HepG2 (cell line): ENCODE measurements around the gene COG5.

Experiments used
- CTCF ChIP-seq: sonication (generic); formaldehyde crosslinking; IDR thresholded peaks from 2 replicates; pipeline ENCODE4 v1.5.0; 2020; ENCODE audit warnings: mild to moderate bottlenecking, missing genetic modification reagents, moderate library complexity
- GPBP1L1 ChIP-seq: sonication (generic); formaldehyde crosslinking; IDR thresholded peaks from 2 replicates; pipeline ENCODE4 v1.5.0; 2020; ENCODE audit warnings: mild to moderate bottlenecking, missing genetic modification reagents
- KDM4B ChIP-seq: sonication (generic); formaldehyde crosslinking; IDR thresholded peaks from 2 replicates; pipeline ENCODE4 v1.4.0; 2020; ENCODE audit warnings: missing genetic modification reagents
- MYNN ChIP-seq: sonication (generic); formaldehyde crosslinking; IDR thresholded peaks from 2 replicates; pipeline ENCODE4 v1.4.0; 2020; ENCODE audit warnings: mild to moderate bottlenecking, low read depth, missing genetic modification reagents
- USF2 ChIP-seq, 2 experiments: sonication (generic) in 1 of 2; formaldehyde crosslinking in 1 of 2; IDR thresholded peaks; 2 replicates each; pipeline versions ENCODE4 v1.5.1 to v1.6.1; 2011 to 2020; ENCODE audit warnings: borderline replicate concordance in 1 of 2, low read depth in 1 of 2, low read length in 1 of 2, mild to moderate bottlenecking in 1 of 2, missing genetic modification reagents in 1 of 2, moderate library complexity in 1 of 2

- no peak for TF ChIP-seq GPBP1L1 (CRISPR knock-in tag)
- TF ChIP-seq KDM4B (CRISPR knock-in tag), result no peak
- TF ChIP-seq CTCF (CRISPR knock-in tag), result no peak
- TF ChIP-seq USF2 (IDR thresholded peaks at IDR 0.05; ENCODE audit: low read depth, low read length), result no peak
- TF ChIP-seq USF2 (CRISPR knock-in tag; IDR thresholded peaks at IDR 0.05; ENCODE audit: borderline replicate concordance), result no peak
- TF ChIP-seq MYNN (CRISPR knock-in tag), result no peak
These were observed 172.8 kb downstream of the COG5 start for GRCh38 chr7:107390916-107391315.
